ENCODE results near the gene GTPBP1. TPM values are rescaled to one million over a fixed set of nuclear protein-coding genes. Genes with fewer than 3 reads are reported as not detected.

The GTPBP1 gene
- total RNA-seq, 4 donors from 2014 or later, result 53.1 to 79.9 (median 72.7) TPM

DNA sequence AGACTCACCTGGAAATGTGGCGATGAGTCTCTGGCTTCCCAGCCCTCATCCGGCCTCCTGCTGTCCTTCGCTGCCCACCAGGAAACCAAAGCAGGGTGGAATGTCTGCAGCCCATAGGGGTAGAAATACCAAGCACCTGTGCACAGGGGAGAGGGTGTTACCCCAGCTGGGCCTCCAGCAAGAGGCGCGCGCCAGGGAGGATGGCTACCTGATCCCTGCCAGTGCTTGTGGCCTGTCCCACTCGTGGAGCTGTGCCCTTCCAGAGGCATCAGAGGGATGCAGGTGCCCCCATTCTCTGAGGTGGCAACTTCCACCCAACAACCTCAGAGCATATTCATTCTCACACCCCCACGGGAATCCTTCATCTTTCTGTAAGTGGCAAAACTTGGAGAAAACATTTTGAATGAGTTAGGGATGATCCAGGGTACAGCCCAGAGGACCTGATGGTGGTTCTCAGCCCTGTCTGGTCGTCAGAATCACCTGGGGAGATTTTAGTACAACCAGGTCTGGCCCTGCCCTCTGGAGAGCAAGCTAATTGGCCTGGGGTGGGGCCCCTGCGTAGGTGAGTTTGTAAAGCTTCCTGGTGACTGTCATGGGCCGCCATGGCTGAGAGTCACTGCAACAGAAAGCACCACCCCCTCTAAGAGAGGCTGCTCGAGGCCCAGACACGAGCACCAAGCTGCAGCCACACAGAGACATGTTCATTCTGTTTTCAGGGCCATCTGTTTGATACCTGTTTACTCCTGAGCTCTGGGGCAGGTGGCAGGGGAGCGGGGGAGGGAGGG lies 40.1 kb downstream of the GTPBP1 start:
- intact Hi-C loops (cut with DNase I; ENCODE audit: low total_unique reads), result no loop called here
- WGBS, 2 donors, result 90 to 92% methylated on average over 14 of the region's 14 CpGs
- no peak for DNase-seq (ENCODE audit: low spot score in 2 of 2)
- no peak overlapping the region for H3K4me3 ChIP-seq (ENCODE audit: low read depth, poor library complexity, severe bottlenecking)
- TF ChIP-seq, protein P1, sequence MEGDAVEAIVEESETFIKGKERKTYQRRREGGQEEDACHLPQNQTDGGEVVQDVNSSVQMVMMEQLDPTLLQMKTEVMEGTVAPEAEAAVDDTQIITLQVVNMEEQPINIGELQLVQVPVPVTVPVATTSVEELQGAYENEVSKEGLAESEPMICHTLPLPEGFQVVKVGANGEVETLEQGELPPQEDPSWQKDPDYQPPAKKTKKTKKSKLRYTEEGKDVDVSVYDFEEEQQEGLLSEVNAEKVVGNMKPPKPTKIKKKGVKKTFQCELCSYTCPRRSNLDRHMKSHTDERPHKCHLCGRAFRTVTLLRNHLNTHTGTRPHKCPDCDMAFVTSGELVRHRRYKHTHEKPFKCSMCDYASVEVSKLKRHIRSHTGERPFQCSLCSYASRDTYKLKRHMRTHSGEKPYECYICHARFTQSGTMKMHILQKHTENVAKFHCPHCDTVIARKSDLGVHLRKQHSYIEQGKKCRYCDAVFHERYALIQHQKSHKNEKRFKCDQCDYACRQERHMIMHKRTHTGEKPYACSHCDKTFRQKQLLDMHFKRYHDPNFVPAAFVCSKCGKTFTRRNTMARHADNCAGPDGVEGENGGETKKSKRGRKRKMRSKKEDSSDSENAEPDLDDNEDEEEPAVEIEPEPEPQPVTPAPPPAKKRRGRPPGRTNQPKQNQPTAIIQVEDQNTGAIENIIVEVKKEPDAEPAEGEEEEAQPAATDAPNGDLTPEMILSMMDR (IDR thresholded peaks at IDR 0.05), result no peak
- TF ChIP-seq POLR2A (IDR thresholded peaks at IDR 0.05), result no peak

DNA sequence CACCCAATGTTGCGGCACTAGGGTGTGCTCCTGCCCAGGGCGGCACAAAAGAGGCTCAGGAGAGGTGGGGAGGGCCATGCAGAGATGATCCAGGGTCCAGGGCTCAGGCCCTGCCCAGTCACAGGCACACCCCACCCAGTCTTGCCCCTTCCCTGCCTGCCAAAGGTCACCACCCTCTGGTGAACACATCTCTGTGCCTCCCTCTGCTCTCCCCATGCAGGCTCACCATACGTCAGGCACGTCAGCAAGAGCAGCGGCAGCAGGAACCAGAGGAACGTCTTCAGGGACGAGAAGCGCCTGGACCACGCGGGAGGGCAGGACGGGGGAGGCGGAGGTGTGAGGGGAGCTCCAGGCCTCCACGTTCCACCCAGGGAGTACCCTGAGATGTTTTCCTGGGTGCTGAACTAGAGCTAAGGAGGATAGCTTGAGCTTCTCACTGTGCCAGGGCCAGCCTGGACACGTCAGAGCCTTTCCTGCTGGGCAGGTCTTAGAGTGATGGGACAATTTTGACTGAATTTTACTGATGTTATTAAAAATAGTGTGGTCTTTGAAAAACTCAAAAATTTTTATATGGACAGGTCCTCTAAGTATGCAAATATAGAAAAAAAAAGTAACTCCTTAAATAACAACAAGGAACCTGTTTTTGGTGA lies 42.9 kb downstream of the GTPBP1 start:
- DNase-seq (ENCODE audit: low spot score in 2 of 2), result no peak
- H3K4me3 ChIP-seq (ENCODE audit: low read depth, poor library complexity, severe bottlenecking), result no peak overlapping the region
- intact Hi-C loops (cut with DNase I; ENCODE audit: low total_unique reads), result no loop called here
- TF ChIP-seq POLR2A (IDR thresholded peaks at IDR 0.05), result no peak
- TF ChIP-seq, protein P1 (IDR thresholded peaks at IDR 0.05), result no peak
- 48 to 67% methylated on average over 14 of the region's 14 CpGs for WGBS, 2 donors

DNA sequence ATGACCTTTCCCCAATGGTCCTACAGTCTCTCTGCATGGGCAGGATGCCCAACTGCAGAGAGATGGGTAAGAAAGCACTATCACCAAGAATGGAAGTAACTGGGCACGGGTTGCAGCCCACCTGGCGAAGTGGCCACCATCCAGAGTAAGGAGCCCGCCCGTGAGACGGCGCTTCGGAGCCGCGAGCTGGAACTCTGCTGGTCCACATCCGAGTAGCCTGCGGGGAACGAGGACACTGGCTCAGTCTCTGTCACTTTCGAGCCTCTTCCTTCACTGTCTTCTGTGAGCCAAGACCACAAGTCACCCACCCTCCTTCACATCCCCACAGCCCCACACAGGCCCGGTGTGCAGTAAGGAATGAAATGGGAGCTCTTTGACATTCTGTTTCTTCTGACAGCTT lies 44.4 kb downstream of the GTPBP1 start:
- DNase-seq (ENCODE audit: low spot score in 2 of 2), result no peak
- TF ChIP-seq POLR2A (IDR thresholded peaks at IDR 0.05), result no peak
- TF ChIP-seq, protein P1 (IDR thresholded peaks at IDR 0.05), result no peak
- intact Hi-C loops (cut with DNase I; ENCODE audit: low total_unique reads), result no loop called here
- 94% methylated on average over 14 of the region's 14 CpGs for WGBS, 2 donors
- H3K4me3 ChIP-seq (ENCODE audit: low read depth, poor library complexity, severe bottlenecking), result no peak overlapping the region

DNA sequence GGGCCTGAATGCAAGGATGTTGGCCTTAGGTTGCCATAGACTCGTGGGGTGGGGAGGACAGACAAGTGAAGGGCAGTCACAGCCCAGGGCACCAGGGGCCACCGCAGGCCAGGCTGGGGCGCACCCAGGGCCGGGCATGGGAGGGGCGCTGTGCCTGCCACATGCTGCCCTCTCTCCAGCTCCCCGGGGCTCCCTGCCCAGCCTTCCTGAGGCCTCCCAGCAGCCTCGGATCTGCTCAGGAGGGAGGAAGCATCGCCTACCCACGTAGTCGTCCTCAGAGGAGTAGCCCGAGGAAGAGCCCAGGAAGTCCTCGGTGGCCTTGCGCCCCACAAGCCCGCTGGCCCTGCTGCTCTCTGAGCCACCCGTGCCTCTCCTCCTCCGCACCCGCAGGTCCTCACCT lies 44.9 kb downstream of the GTPBP1 start:
- no peak overlapping the region for H3K4me3 ChIP-seq (ENCODE audit: low read depth, poor library complexity, severe bottlenecking)
- 87 to 88% methylated on average over 8 to 10 of the region's 17 CpGs for WGBS, 2 donors
- DNase-seq (ENCODE audit: low spot score in 2 of 2), result no peak
- intact Hi-C loops (cut with DNase I; ENCODE audit: low total_unique reads), result no loop called here
- no peak for TF ChIP-seq POLR2A (IDR thresholded peaks at IDR 0.05)
- TF ChIP-seq, protein P1 (IDR thresholded peaks at IDR 0.05), result no peak

DNA sequence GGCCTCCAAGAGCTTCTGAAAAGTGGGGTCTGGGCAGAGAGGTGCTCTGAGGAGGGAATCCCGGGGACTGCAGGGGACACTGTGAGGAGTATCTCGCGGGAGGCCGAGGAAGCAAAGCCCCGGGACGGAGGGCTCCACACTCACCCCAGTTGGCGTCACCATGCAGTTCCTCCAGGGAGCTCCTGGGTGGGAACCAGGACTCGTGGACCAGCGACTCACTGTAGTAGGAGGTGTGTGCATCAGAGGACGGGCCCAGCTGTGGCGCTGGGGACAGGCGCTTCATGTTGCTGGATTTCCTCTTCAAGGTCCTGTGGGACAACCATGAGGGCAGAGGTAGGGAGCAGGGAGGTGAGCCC lies 45.3 kb downstream of the GTPBP1 start:
- intact Hi-C loops (cut with DNase I; ENCODE audit: low total_unique reads), result no loop called here
- no peak for TF ChIP-seq POLR2A (IDR thresholded peaks at IDR 0.05)
- TF ChIP-seq, protein P1 (IDR thresholded peaks at IDR 0.05), result no peak
- WGBS, 2 donors, result 81 to 85% methylated on average over 12 of the region's 12 CpGs
- H3K4me3 ChIP-seq (ENCODE audit: low read depth, poor library complexity, severe bottlenecking), result no peak overlapping the region
- no peak for DNase-seq (ENCODE audit: low spot score in 2 of 2)

All from lower leg skin (tissue), 4 donors.